Epithelial cell of prostate (primary cell): ENCODE results near the gene MRE11.
"Not testable (repeated sequence)": the region's sequence is repeated elsewhere in the genome, so short reads cannot be mapped to it uniquely, and the experiment has no call there.

Experiments used
- DNase-seq: peaks from one replicate; pipeline ENCODE4 v3.0.0-alpha.2; 2011; ENCODE audit warnings: low read depth, low spot score
- H3K27ac ChIP-seq: fragments of 450-650 bp; 2 replicates; pipeline ENCODE4 v1.5.1; 2017; ENCODE audit warnings: mild to moderate bottlenecking

Gene MRE11

GRCh38 chr11:94507485-94507884 lies 13.8 kb upstream of the MRE11 start:
- no peak overlapping the region for H3K27ac ChIP-seq
- DNase-seq, result peak; percentile 33

- H3K27ac ChIP-seq, DNase-seq: not testable (repeated sequence)
These were observed 12.9 kb upstream of the MRE11 start for GRCh38 chr11:94506513-94506912.

GRCh38 chr11:94504689-94505293 lies 11.1 kb upstream of the MRE11 start:
- no peak for DNase-seq
- H3K27ac ChIP-seq, result no peak overlapping the region

- DNase-seq, result no peak
- no peak overlapping the region for H3K27ac ChIP-seq
These were observed 7.9 kb upstream of the MRE11 start for GRCh38 chr11:94501522-94501921.

- DNase-seq, result no peak
- no peak overlapping the region for H3K27ac ChIP-seq
These were observed 6.5 kb upstream of the MRE11 start for GRCh38 chr11:94500181-94500580.

- H3K27ac ChIP-seq, result peak overlapping the region; percentile 50
- no peak for DNase-seq
These were observed 559 bp upstream of the MRE11 start for GRCh38 chr11:94494126-94494680.

- no peak overlapping the region for H3K27ac ChIP-seq
- DNase-seq, result no peak
These were observed 7.6 kb downstream of the MRE11 start for GRCh38 chr11:94486068-94486467.

GRCh38 chr11:94481342-94481741 lies 12.3 kb downstream of the MRE11 start:
- DNase-seq, result no peak

GRCh38 chr11:94477624-94478023 lies 16.0 kb downstream of the MRE11 start:
- no peak overlapping the region for H3K27ac ChIP-seq

More at GRCh38 chr11:94481342-94481741, 12.3 kb downstream of the MRE11 start:
- no peak overlapping the region for H3K27ac ChIP-seq

GRCh38 chr11:94472916-94473799 lies 20.5 kb downstream of the MRE11 start:
- H3K27ac ChIP-seq, result no peak overlapping the region

More at GRCh38 chr11:94477624-94478023, 16.0 kb downstream of the MRE11 start:
- no peak for DNase-seq

GRCh38 chr11:94469416-94469815 lies 24.2 kb downstream of the MRE11 start:
- no peak overlapping the region for H3K27ac ChIP-seq
- no peak for DNase-seq

More at GRCh38 chr11:94472916-94473799, 20.5 kb downstream of the MRE11 start:
- no peak for DNase-seq

- no peak overlapping the region for H3K27ac ChIP-seq
These were observed 34.1 kb downstream of the MRE11 start for GRCh38 chr11:94459576-94459975.

GRCh38 chr11:94457118-94458029 lies 36.3 kb downstream of the MRE11 start:
- peak; percentile 26 for DNase-seq
- H3K27ac ChIP-seq, result peak overlapping the region; percentile 8

More at GRCh38 chr11:94459576-94459975, 34.1 kb downstream of the MRE11 start:
- no peak for DNase-seq

GRCh38 chr11:94455861-94456260 lies 37.8 kb downstream of the MRE11 start:
- DNase-seq, result peak; percentile 24
- H3K27ac ChIP-seq, result no peak overlapping the region

GRCh38 chr11:94454301-94454700 lies 39.3 kb downstream of the MRE11 start:
- H3K27ac ChIP-seq, result no peak overlapping the region
- DNase-seq, result no peak

- H3K27ac ChIP-seq, result no peak overlapping the region
- no peak for DNase-seq
These were observed 40.7 kb downstream of the MRE11 start for GRCh38 chr11:94452988-94453387.

- DNase-seq, result no peak
- H3K27ac ChIP-seq, result peak overlapping the region; percentile 49
These were observed 43.6 kb downstream of the MRE11 start for GRCh38 chr11:94450048-94450447.

- H3K27ac ChIP-seq, result peak overlapping the region; percentile 49
- DNase-seq, result peak; percentile 97
These were observed 44.2 kb downstream of the MRE11 start for GRCh38 chr11:94449437-94449836.

- peak overlapping the region; percentile 49 for H3K27ac ChIP-seq
- DNase-seq, result no peak
These were observed 44.6 kb downstream of the MRE11 start for GRCh38 chr11:94449029-94449428.

- no peak overlapping the region for H3K27ac ChIP-seq
- DNase-seq, result no peak
These were observed 46.5 kb downstream of the MRE11 start for GRCh38 chr11:94447149-94447548.
